ENCODE results near the gene ATXN7.
A peak's percentile ranks its signal among the peaks of the same experiment; 100 is the strongest.

The ATXN7 gene

DNA sequence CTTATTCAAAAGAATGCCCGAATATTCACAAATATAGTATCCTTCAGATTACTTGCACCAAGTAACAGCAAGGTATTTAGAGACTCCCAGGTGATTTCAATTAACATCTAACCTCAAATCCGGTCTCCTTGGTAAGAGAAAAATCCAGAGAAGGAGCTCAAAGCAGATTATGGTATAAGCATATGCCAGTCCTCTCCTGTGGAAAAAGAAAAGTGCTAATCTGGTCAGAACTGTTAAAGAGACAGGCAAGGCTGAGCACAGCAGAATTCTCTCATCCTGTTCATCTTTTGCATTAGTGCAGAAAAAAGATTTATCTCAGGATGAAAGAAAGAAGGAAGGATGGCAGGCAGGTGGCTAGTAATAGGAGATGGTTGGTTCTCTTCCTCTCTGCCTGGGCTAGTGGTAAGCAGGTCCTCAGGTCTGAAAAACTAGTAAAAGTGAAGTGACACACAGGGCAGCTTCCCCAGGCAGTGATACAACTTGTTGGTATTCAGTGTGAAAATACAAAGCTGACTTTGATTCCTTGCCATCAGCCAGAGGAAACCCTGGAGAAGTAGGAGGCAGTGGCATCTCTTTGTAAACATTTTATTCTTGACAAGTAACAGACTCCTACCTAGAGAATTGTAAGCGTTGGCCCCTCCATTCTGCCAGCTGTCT, 14.2 kb downstream of the ATXN7 start:
- no peak for TF ChIP-seq CTCF (IDR thresholded peaks at IDR 0.05; ENCODE audit: insufficient read depth, low read length, missing control alignments)
- ChIA-PET POLR2A (no interaction called here), CTCF (interaction anchor here (1.2 to 1.6 kb wide), 2 partner anchors 12 to 116 kb away, joined by 3 to 5 read pairs; no protein-coding TSS in a partner anchor)
- H3K4me3 ChIP-seq (ENCODE audit: low read depth, low read length) = no peak overlapping the region
- DNase-seq (ENCODE audit: low read depth, low spot score) = peak; percentile 26

- ChIA-PET POLR2A (no interaction called here), CTCF (no interaction called here)
- no peak overlapping the region for H3K4me3 ChIP-seq (ENCODE audit: low read depth, low read length)
- DNase-seq (ENCODE audit: low read depth, low spot score) = no peak
- no peak for TF ChIP-seq CTCF (IDR thresholded peaks at IDR 0.05; ENCODE audit: insufficient read depth, low read length, missing control alignments)
Measured at GRCh38 chr3:63878394-63879060, 14.9 kb downstream of the ATXN7 start.

GRCh38 chr3:63880653-63881052, 17.0 kb downstream of the ATXN7 start:
- no peak for TF ChIP-seq CTCF (IDR thresholded peaks at IDR 0.05; ENCODE audit: insufficient read depth, low read length, missing control alignments)
- POLR2A ChIA-PET = no interaction called here
- CTCF ChIA-PET = no interaction called here

DNA sequence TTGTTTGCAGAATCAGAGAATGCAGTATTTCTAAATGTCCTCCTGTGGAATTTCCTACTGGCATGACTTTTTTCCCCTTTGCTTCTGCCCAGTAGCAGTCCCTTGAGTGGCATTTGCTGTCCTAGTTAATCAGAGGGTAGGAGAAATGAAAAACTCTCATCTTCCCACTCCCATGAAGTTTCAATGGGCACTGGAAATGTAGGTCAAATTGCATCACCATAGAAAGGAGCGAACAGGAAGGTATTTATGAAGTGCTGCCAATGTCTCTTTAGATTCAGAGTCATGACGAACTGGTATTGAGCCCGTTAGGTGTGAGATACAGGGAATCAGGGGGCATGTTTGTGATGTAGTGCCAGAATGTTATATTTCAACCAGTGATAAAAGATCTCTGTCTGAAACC, 23.2 kb downstream of the ATXN7 start:
- POLR2A ChIA-PET = no interaction called here
- DNase-seq (ENCODE audit: low read depth, low spot score) = no peak
- no peak for TF ChIP-seq CTCF (IDR thresholded peaks at IDR 0.05; ENCODE audit: insufficient read depth, low read length, missing control alignments)
- CTCF ChIA-PET = no interaction called here
- no peak overlapping the region for H3K4me3 ChIP-seq (ENCODE audit: low read depth, low read length)

More at GRCh38 chr3:63880653-63881052, 17.0 kb downstream of the ATXN7 start:
- no peak overlapping the region for H3K4me3 ChIP-seq (ENCODE audit: low read depth, low read length)
- no peak for DNase-seq (ENCODE audit: low read depth, low spot score)

- POLR2A ChIA-PET = no interaction called here
Measured at GRCh38 chr3:63891518-63891917, 27.9 kb downstream of the ATXN7 start.

More at GRCh38 chr3:63891518-63891917, 27.9 kb downstream of the ATXN7 start:
- CTCF ChIA-PET = no interaction called here
- TF ChIP-seq CTCF (IDR thresholded peaks at IDR 0.05; ENCODE audit: insufficient read depth, low read length, missing control alignments) = no peak
- H3K4me3 ChIP-seq (ENCODE audit: low read depth, low read length) = no peak overlapping the region
- DNase-seq (ENCODE audit: low read depth, low spot score) = no peak

Measured in AG04449 (cell line).